ENCODE measurements around the gene CACNB4.

DNA sequence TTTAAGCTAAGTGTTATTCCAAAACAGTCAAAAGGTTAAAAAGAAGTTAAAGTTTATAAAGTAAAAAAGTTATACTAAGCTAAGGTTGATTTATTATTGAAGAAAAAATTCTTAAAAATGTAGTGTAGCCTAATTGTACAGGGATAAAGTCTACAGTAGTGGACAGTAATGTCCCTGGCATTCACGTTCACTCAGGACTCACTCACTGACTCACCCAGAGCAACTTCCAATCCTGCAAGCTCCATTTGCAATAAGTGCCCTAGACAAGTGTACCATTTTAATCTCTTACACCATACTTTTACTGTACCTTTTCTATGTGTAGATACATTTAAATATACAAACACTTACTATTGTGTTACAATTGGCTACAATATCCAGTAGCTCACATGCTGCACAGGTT is 86.1 kb downstream of the CACNB4 start:
- TF ChIP-seq, protein P1, sequence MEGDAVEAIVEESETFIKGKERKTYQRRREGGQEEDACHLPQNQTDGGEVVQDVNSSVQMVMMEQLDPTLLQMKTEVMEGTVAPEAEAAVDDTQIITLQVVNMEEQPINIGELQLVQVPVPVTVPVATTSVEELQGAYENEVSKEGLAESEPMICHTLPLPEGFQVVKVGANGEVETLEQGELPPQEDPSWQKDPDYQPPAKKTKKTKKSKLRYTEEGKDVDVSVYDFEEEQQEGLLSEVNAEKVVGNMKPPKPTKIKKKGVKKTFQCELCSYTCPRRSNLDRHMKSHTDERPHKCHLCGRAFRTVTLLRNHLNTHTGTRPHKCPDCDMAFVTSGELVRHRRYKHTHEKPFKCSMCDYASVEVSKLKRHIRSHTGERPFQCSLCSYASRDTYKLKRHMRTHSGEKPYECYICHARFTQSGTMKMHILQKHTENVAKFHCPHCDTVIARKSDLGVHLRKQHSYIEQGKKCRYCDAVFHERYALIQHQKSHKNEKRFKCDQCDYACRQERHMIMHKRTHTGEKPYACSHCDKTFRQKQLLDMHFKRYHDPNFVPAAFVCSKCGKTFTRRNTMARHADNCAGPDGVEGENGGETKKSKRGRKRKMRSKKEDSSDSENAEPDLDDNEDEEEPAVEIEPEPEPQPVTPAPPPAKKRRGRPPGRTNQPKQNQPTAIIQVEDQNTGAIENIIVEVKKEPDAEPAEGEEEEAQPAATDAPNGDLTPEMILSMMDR (IDR thresholded peaks at IDR 0.05), result no peak
- TF ChIP-seq EP300 (IDR thresholded peaks at IDR 0.05; ENCODE audit: low read depth), result no peak
